ENCODE data around the gene SMAD6. TPM values are rescaled to one million over a fixed set of nuclear protein-coding genes. Genes with fewer than 3 reads are reported as not detected.

Gene SMAD6
- total RNA-seq, 1 experiment from 2014 or later: 6.6 TPM

DNA sequence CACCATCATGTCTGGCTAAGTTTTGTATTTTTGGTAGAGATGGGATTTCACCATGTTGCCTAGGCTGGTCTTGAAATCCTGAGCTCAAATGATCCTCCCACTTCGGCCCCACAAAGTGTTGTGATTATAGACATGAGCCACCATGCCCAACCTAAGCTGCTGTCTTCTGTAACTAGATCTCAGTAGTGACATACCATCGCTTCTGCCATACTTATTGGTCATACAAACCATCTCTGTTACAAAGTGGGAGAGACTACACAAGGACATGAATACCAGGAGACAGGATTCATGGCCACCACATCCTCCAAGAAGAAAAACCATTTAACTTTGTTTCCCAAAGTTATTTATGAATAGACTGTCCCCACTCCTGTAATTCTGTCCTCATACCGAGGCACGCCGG, 81.3 kb downstream of the SMAD6 start:
- no peak overlapping the region for H3K4me3 ChIP-seq (replicated peaks in 1 of 2; ENCODE audit: low read depth in 1 of 2, low read length in 2 of 2)
- ChIA-PET RAD21 (ENCODE audit: low non-redundant PET in 1 of 2, low total read pairs in 2 of 2, uncharacterized antibody in 2 of 2, unreplicated experiment in 2 of 2) (no interaction called here), CTCF (interaction anchor here (1.0 to 2.1 kb wide), 3 partner anchors 10 to 68 kb away, joined by 3 to 6 read pairs (median 5); no protein-coding TSS in a partner anchor), POLR2A (no interaction called here)
- no peaks in the 10 kb centered on the region for H3K9me3 ChIP-seq (ENCODE audit: control insufficient read depth in 1 of 2, insufficient read depth in 1 of 2, low read depth in 1 of 2, low read length in 2 of 2)
- no peaks in the 10 kb centered on the region for H3K9me2 ChIP-seq (ENCODE audit: insufficient read depth)
- no peaks in the 10 kb centered on the region for H3K27me3 ChIP-seq (ENCODE audit: insufficient read depth, low read length)
- H3K79me2 ChIP-seq (ENCODE audit: insufficient read depth, low read length): no peaks in the 10 kb centered on the region
- TF ChIP-seq, protein P1, sequence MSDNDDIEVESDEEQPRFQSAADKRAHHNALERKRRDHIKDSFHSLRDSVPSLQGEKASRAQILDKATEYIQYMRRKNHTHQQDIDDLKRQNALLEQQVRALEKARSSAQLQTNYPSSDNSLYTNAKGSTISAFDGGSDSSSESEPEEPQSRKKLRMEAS (IDR thresholded peaks at IDR 0.05): no peak
- TF ChIP-seq YY1 (IDR thresholded peaks at IDR 0.05; ENCODE audit: extremely low read depth, insufficient replicate concordance, low read depth, low read length) (no peak), SRF (IDR thresholded peaks at IDR 0.05; ENCODE audit: low read depth) (no peak), EZH2phosphoT487 (IDR thresholded peaks at IDR 0.05; ENCODE audit: borderline replicate concordance) (no peak), FOSL1 (IDR thresholded peaks at IDR 0.05; ENCODE audit: low read depth) (no peak), CBX3 (IDR thresholded peaks at IDR 0.05; ENCODE audit: low read depth) (no peak), ELF1 (IDR thresholded peaks at IDR 0.05; ENCODE audit: borderline replicate concordance, low read depth) (no peak), EGR1 (IDR thresholded peaks at IDR 0.05; ENCODE audit: low read depth) (no peak), CEBPB (IDR thresholded peaks at IDR 0.05; ENCODE audit: low read depth) (no peak), ZFX (IDR thresholded peaks at IDR 0.05) (no peak), POLR2A (IDR thresholded peaks at IDR 0.05; ENCODE audit: borderline replicate concordance, extremely low read depth, insufficient read depth, insufficient read length) (no peak), JUND (IDR thresholded peaks at IDR 0.05) (no peak)
- TF ChIP-seq, protein P2, sequence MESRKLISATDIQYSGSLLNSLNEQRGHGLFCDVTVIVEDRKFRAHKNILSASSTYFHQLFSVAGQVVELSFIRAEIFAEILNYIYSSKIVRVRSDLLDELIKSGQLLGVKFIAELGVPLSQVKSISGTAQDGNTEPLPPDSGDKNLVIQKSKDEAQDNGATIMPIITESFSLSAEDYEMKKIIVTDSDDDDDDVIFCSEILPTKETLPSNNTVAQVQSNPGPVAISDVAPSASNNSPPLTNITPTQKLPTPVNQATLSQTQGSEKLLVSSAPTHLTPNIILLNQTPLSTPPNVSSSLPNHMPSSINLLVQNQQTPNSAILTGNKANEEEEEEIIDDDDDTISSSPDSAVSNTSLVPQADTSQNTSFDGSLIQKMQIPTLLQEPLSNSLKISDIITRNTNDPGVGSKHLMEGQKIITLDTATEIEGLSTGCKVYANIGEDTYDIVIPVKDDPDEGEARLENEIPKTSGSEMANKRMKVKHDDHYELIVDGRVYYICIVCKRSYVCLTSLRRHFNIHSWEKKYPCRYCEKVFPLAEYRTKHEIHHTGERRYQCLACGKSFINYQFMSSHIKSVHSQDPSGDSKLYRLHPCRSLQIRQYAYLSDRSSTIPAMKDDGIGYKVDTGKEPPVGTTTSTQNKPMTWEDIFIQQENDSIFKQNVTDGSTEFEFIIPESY (IDR thresholded peaks at IDR 0.05; ENCODE audit: extremely low read depth, insufficient replicate concordance, low read length): no peak
- TF ChIP-seq, protein P3, sequence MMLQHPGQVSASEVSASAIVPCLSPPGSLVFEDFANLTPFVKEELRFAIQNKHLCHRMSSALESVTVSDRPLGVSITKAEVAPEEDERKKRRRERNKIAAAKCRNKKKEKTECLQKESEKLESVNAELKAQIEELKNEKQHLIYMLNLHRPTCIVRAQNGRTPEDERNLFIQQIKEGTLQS (IDR thresholded peaks at IDR 0.05): no peak
- TF ChIP-seq, protein P4, sequence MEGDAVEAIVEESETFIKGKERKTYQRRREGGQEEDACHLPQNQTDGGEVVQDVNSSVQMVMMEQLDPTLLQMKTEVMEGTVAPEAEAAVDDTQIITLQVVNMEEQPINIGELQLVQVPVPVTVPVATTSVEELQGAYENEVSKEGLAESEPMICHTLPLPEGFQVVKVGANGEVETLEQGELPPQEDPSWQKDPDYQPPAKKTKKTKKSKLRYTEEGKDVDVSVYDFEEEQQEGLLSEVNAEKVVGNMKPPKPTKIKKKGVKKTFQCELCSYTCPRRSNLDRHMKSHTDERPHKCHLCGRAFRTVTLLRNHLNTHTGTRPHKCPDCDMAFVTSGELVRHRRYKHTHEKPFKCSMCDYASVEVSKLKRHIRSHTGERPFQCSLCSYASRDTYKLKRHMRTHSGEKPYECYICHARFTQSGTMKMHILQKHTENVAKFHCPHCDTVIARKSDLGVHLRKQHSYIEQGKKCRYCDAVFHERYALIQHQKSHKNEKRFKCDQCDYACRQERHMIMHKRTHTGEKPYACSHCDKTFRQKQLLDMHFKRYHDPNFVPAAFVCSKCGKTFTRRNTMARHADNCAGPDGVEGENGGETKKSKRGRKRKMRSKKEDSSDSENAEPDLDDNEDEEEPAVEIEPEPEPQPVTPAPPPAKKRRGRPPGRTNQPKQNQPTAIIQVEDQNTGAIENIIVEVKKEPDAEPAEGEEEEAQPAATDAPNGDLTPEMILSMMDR (IDR thresholded peaks at IDR 0.05 in 2 of 3, conservative IDR thresholded peaks at IDR 0.05 in 1 of 3; ENCODE audit: borderline replicate concordance in 1 of 3, insufficient read depth in 1 of 3, low read depth in 2 of 3, low read length in 2 of 3): no peak
- DNase-seq (ENCODE audit: low read depth, low spot score) (no peak), ATAC-seq (no peak)
- H4K20me1 ChIP-seq (ENCODE audit: insufficient read depth): no peaks in the 10 kb centered on the region
- H3K4me1 ChIP-seq (ENCODE audit: control insufficient read depth in 1 of 2, insufficient read depth in 2 of 2, low read length in 2 of 2): peaks cover 25 to 33% of the 10 kb centered on the region in 2 experiments
- no peak overlapping the region for H3K27ac ChIP-seq (ENCODE audit: low read depth, low read length)
- intact Hi-C loops (cut with micrococcal nuclease): no loop called here
- no peak overlapping the region for H2AFZ ChIP-seq (ENCODE audit: low read depth, low read length, poor library complexity, severe bottlenecking)
- no peak overlapping the region for H3K9ac ChIP-seq (ENCODE audit: low read length)
- no peaks in the 10 kb centered on the region for H3K36me3 ChIP-seq (ENCODE audit: control insufficient read depth in 1 of 2, insufficient read depth in 2 of 2, low read length in 2 of 2)
- no peak overlapping the region for H3K4me2 ChIP-seq (ENCODE audit: low read length)
- no TSS peak for BruUV-seq (replicated peaks)

Measured in HCT116 (cell line).